H9 (cell line): Measurements from ENCODE around the gene SMURF1. TPM values are rescaled to one million over a fixed set of nuclear protein-coding genes. Genes with fewer than 3 reads are reported as not detected.

Experiments
- DNase-seq: peaks from one replicate; pipeline ENCODE4 v3.0.0-alpha.2; 2017
- H2AFZ ChIP-seq: one replicate; pipeline ENCODE4 v1.6.1; 2013; ENCODE audit warnings: mild to moderate bottlenecking, low read length, control low read depth, moderate library complexity
- H2AK5ac ChIP-seq: 2 replicates; pipeline ENCODE4 v1.6.1; 2013; ENCODE audit warnings: low read length, control low read depth, mixed read lengths; ENCODE audit not compliant: insufficient read length
- H2BK120ac ChIP-seq: one replicate; pipeline ENCODE4 v1.6.1; 2013; ENCODE audit warnings: low read depth, mild to moderate bottlenecking, low read length, control low read depth, inconsistent platforms; ENCODE audit not compliant: poor library complexity, severe bottlenecking
- H2BK12ac ChIP-seq: 2 replicates; pipeline ENCODE4 v1.6.1; 2013; ENCODE audit warnings: low read length, control low read depth, mixed read lengths, low read depth; ENCODE audit not compliant: insufficient read length
- H2BK15ac ChIP-seq: 2 replicates; pipeline ENCODE4 v1.6.1; 2013; ENCODE audit warnings: low read depth, low read length, control low read depth
- H2BK20ac ChIP-seq: one replicate; pipeline ENCODE4 v1.6.1; 2013; ENCODE audit warnings: low read depth, mild to moderate bottlenecking, low read length, control low read depth, inconsistent platforms; ENCODE audit not compliant: poor library complexity, severe bottlenecking
- H2BK5ac ChIP-seq: 2 replicates; pipeline ENCODE4 v1.6.1; 2013; ENCODE audit warnings: low read length, control low read depth, mixed read lengths; ENCODE audit not compliant: insufficient read length
- H3K14ac ChIP-seq: 2 replicates; pipeline ENCODE4 v1.6.1; 2013; ENCODE audit warnings: low read length, control low read depth; ENCODE audit not compliant: insufficient read depth
- H3K18ac ChIP-seq: 2 replicates; pipeline ENCODE4 v1.6.1; 2013; ENCODE audit warnings: low read depth, mild to moderate bottlenecking, mixed read lengths, low read length, control low read depth; ENCODE audit not compliant: insufficient read length
- H3K23ac ChIP-seq: 2 replicates; pipeline ENCODE4 v1.6.1; 2013; ENCODE audit warnings: low read length, control low read depth, mixed read lengths, low read depth; ENCODE audit not compliant: insufficient read length
- H3K23me2 ChIP-seq: 2 replicates; pipeline ENCODE4 v1.6.1; 2013; ENCODE audit warnings: low read depth, mild to moderate bottlenecking, mixed read lengths, low read length, control low read depth; ENCODE audit not compliant: insufficient read length, poor library complexity, severe bottlenecking
- H3K27ac ChIP-seq: 2 replicates; pipeline ENCODE4 v1.5.1; 2013; ENCODE audit warnings: low read length, control low read depth, mixed read lengths, low read depth; ENCODE audit not compliant: insufficient read length
- H3K27me3 ChIP-seq: 2 replicates; pipeline ENCODE4 v1.6.1; 2013; ENCODE audit warnings: low read length, control low read depth, inconsistent platforms; ENCODE audit not compliant: insufficient read depth
- H3K4ac ChIP-seq: 2 replicates; pipeline ENCODE4 v1.6.1; 2013; ENCODE audit warnings: low read depth, mild to moderate bottlenecking, control low read depth, inconsistent platforms, low read length, moderate library complexity
- H3K4me1 ChIP-seq: 2 replicates; pipeline ENCODE4 v1.6.1; 2013; ENCODE audit warnings: low read length, control low read depth, inconsistent platforms; ENCODE audit not compliant: insufficient read depth
- H3K4me2 ChIP-seq: 2 replicates; pipeline ENCODE4 v1.6.1; 2013; ENCODE audit warnings: low read length, control low read depth, mixed read lengths; ENCODE audit not compliant: insufficient read length, insufficient read depth
- H3K56ac ChIP-seq: 2 replicates; pipeline ENCODE4 v1.6.1; 2013; ENCODE audit warnings: low read depth, mild to moderate bottlenecking, mixed read lengths, low read length, control low read depth; ENCODE audit not compliant: insufficient read length
- H3K79me1 ChIP-seq: 2 replicates; pipeline ENCODE4 v1.6.1; 2013; ENCODE audit warnings: low read depth, mild to moderate bottlenecking, moderate library complexity, low read length, control low read depth, inconsistent platforms; ENCODE audit not compliant: insufficient read depth, poor library complexity, severe bottlenecking
- H3K79me2 ChIP-seq: 2 replicates; pipeline ENCODE4 v1.6.1; 2013; ENCODE audit warnings: low read length, control low read depth, inconsistent platforms; ENCODE audit not compliant: insufficient read depth
- H3K9ac ChIP-seq: 2 replicates; pipeline ENCODE4 v1.6.1; 2013; ENCODE audit warnings: low read length, control low read depth, mixed read lengths; ENCODE audit not compliant: insufficient read length; ENCODE audit errors: extremely low read depth
- H3K9me3 ChIP-seq: one replicate; pipeline ENCODE4 v1.6.1; 2013; ENCODE audit warnings: low read depth, low read length, inconsistent platforms; ENCODE audit not compliant: control insufficient read depth
- H3T11ph ChIP-seq: one replicate; pipeline ENCODE4 v1.6.1; 2013; ENCODE audit warnings: mild to moderate bottlenecking, low read length, control low read depth, inconsistent platforms
- H4K20me1 ChIP-seq: one replicate; pipeline ENCODE4 v1.6.1; 2013; ENCODE audit not compliant: control insufficient read depth, insufficient read length, insufficient read depth
- H4K5ac ChIP-seq: 2 replicates; pipeline ENCODE4 v1.6.1; 2013; ENCODE audit warnings: low read depth, mild to moderate bottlenecking, mixed read lengths, low read length, control low read depth; ENCODE audit not compliant: insufficient read length
- H4K8ac ChIP-seq: replicated peaks from 2 replicates; pipeline ENCODE4 v1.6.1; 2013; ENCODE audit warnings: low read length, control low read depth, mixed read lengths, low read depth; ENCODE audit not compliant: insufficient read length
- H4K91ac ChIP-seq: 2 replicates; pipeline ENCODE4 v1.6.1; 2013; ENCODE audit warnings: low read depth, mild to moderate bottlenecking, moderate library complexity, mixed read lengths, low read length, control low read depth; ENCODE audit not compliant: insufficient read length
- H3K27ac Mint-ChIP-seq, 3 experiments: 2 replicates in 2 of 3; 3 replicates in 1 of 3; pipeline ENCODE4 v1.8.0; 2020 to 2021; ENCODE audit warnings: mixed read lengths in 3 of 3, mild to moderate bottlenecking in 1 of 3, moderate library complexity in 1 of 3
- H3K27me3 Mint-ChIP-seq: 2 replicates; pipeline ENCODE4 v1.8.0; 2021; ENCODE audit warnings: low read depth, mild to moderate bottlenecking, moderate library complexity, mixed read lengths
- H3K36me3 Mint-ChIP-seq, 3 experiments: 2 replicates in 2 of 3; 3 replicates in 1 of 3; pipeline ENCODE4 v1.8.0; 2020 to 2021; ENCODE audit warnings: low read depth in 3 of 3, mixed read lengths in 3 of 3; ENCODE audit not compliant: insufficient read depth in 1 of 3
- H3K4me1 Mint-ChIP-seq, 2 experiments: 2 replicates each; pipeline ENCODE4 v1.8.0; 2020; ENCODE audit warnings: mixed read lengths in 2 of 2
- H3K4me3 Mint-ChIP-seq, 2 experiments: 2 replicates in 1 of 2; 3 replicates in 1 of 2; pipeline ENCODE4 v1.8.0; 2020 to 2021; ENCODE audit warnings: mild to moderate bottlenecking in 2 of 2, mixed read lengths in 2 of 2, moderate library complexity in 1 of 2
- H3K9me3 Mint-ChIP-seq, 2 experiments: 2 replicates in 1 of 2; 3 replicates in 1 of 2; pipeline ENCODE4 v1.8.0; 2020; ENCODE audit warnings: mild to moderate bottlenecking in 2 of 2, mixed read lengths in 2 of 2, moderate library complexity in 1 of 2
- WGBS: extraction: QIAGEN DNeasy Blood & Tissue Kit; methylation state at CpG from one replicate; pipeline ENCODE4 v1.1.7; 2013; ENCODE audit warnings: missing lambda C conversion rate, low lambda C conversion rate, mixed read lengths; ENCODE audit not compliant: insufficient read length; ENCODE audit errors: extremely low coverage; 5-methylcytosine and 5-hydroxymethylcytosine counted together
- total RNA-seq: library from RNA; stranded (reverse); gene quantifications from 2 replicates; pipeline ENCODE4 v1.2.1, GENCODE V29; 2021
- TF ChIP-seq, protein P1 (sequence below): fragments of 200-600 bp; sonication (generic); conservative IDR thresholded peaks from 3 replicates; pipeline ENCODE4 v1.8.0; 2021; ENCODE audit warnings: antibody characterized with exemption, mild to moderate bottlenecking

Gene SMURF1
- total RNA-seq, 1 experiment from 2014 or later = 29.4 TPM

DNA sequence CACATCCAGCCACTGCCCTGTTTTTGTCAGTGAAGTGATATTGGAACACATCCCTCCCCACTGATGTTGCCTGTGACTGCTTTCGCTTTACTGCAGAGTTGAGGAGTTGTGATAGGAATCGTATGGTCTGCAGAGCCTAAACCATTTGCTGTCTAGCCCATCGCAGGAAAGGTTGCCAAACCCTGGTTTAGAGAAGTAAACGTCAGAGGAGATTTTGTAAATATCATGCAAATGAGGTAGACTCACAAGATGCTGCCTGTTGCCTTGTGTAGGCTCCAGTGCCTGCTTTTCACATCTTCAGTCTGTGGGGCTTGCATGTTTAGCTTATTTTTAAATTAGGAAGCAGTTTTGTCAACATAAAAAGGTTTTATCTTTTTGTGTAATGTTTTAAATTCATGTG lies 158.5 kb downstream of the SMURF1 start:
- no peak overlapping the region for H3K27ac ChIP-seq

More for the DNA sequence above, 158.5 kb downstream of the SMURF1 start:
- Mint-ChIP-seq H3K4me1 (no peaks in the 10 kb centered on the region), H3K27ac (no peak overlapping the region), H3K36me3 (peaks cover 53 to 96% (median 96%) of the 10 kb centered on the region in 3 experiments), H3K4me3 (no peak overlapping the region), H3K27me3 (no peaks in the 10 kb centered on the region), H3K9me3 (peaks cover 0 to 10% of the 10 kb centered on the region in 2 experiments; a peak in 1 of 5 replicates)
- Histone ChIP-seq H3K14ac (no peak overlapping the region), H3K18ac (no peak overlapping the region), H2AK5ac (no peak overlapping the region), H4K5ac (no peak overlapping the region), H3K23me2 (no peaks in the 10 kb centered on the region), H2BK12ac (no peak overlapping the region), H3K79me2 (no peaks in the 10 kb centered on the region), H4K20me1 (no peaks in the 10 kb centered on the region), H3K79me1 (no peaks in the 10 kb centered on the region), H4K8ac (no peak overlapping the region), H2AFZ (no peak overlapping the region), H3K9me3 (no peaks in the 10 kb centered on the region), H3K23ac (no peak overlapping the region), H3T11ph (no peak overlapping the region), H2BK5ac (no peak overlapping the region), H3K4me2 (no peak overlapping the region), H3K56ac (no peak overlapping the region), H3K27me3 (no peaks in the 10 kb centered on the region), H3K9ac (no peak overlapping the region), H4K91ac (no peak overlapping the region), H3K4ac (no peak overlapping the region), H2BK15ac (no peak overlapping the region), H2BK20ac (no peak overlapping the region), H3K4me1 (no peaks in the 10 kb centered on the region), H2BK120ac (no peak overlapping the region)
- no peak for DNase-seq
- TF ChIP-seq, protein P1, sequence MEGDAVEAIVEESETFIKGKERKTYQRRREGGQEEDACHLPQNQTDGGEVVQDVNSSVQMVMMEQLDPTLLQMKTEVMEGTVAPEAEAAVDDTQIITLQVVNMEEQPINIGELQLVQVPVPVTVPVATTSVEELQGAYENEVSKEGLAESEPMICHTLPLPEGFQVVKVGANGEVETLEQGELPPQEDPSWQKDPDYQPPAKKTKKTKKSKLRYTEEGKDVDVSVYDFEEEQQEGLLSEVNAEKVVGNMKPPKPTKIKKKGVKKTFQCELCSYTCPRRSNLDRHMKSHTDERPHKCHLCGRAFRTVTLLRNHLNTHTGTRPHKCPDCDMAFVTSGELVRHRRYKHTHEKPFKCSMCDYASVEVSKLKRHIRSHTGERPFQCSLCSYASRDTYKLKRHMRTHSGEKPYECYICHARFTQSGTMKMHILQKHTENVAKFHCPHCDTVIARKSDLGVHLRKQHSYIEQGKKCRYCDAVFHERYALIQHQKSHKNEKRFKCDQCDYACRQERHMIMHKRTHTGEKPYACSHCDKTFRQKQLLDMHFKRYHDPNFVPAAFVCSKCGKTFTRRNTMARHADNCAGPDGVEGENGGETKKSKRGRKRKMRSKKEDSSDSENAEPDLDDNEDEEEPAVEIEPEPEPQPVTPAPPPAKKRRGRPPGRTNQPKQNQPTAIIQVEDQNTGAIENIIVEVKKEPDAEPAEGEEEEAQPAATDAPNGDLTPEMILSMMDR = no peak
- no CpG with 5 or more reads among the region's 4 CpGs for WGBS
